ENCODE data around the gene SMC1B.

DNA sequence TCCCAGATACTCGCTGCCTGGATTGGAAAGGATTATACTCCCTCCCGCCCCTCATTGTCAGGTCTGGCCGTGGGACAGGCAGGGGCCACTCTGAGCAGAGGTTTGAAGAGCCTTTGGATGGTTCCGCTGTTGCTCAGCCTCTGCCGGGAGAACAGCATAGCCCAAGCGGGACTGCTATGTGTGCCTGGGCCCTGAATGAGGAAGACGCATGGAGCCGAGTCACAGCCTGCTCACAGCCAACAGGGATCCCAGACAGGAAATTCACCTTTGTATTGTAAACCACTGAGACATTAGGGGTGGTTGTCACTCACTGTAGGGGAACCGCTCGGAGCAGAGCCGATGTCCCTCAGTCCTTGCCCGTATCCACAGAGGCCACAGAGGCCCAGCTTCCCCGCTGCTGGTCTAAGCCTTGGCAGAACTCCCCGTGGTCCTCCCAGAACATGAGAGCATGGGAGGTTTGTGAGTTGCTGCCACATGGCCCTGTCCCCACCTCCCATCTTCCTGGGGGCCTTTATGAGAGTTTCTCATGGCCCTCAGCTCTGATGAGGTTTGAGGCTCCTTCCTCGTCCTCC lies 114.4 kb downstream of the SMC1B start:
- no peak for TF ChIP-seq SIN3A (IDR thresholded peaks at IDR 0.05; ENCODE audit: borderline replicate concordance, insufficient read depth, low read length)
- TF ChIP-seq, protein P1, sequence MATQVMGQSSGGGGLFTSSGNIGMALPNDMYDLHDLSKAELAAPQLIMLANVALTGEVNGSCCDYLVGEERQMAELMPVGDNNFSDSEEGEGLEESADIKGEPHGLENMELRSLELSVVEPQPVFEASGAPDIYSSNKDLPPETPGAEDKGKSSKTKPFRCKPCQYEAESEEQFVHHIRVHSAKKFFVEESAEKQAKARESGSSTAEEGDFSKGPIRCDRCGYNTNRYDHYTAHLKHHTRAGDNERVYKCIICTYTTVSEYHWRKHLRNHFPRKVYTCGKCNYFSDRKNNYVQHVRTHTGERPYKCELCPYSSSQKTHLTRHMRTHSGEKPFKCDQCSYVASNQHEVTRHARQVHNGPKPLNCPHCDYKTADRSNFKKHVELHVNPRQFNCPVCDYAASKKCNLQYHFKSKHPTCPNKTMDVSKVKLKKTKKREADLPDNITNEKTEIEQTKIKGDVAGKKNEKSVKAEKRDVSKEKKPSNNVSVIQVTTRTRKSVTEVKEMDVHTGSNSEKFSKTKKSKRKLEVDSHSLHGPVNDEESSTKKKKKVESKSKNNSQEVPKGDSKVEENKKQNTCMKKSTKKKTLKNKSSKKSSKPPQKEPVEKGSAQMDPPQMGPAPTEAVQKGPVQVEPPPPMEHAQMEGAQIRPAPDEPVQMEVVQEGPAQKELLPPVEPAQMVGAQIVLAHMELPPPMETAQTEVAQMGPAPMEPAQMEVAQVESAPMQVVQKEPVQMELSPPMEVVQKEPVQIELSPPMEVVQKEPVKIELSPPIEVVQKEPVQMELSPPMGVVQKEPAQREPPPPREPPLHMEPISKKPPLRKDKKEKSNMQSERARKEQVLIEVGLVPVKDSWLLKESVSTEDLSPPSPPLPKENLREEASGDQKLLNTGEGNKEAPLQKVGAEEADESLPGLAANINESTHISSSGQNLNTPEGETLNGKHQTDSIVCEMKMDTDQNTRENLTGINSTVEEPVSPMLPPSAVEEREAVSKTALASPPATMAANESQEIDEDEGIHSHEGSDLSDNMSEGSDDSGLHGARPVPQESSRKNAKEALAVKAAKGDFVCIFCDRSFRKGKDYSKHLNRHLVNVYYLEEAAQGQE (IDR thresholded peaks at IDR 0.05; ENCODE audit: insufficient read depth in 1 of 2, low read depth in 2 of 2, low read length in 2 of 2): no peak
- TF ChIP-seq POLR2AphosphoS5 (IDR thresholded peaks at IDR 0.05; ENCODE audit: low read depth, low read length): no peak
- TF ChIP-seq TAF1 (IDR thresholded peaks at IDR 0.05; ENCODE audit: borderline replicate concordance, insufficient read depth, low read length): no peak
- TF ChIP-seq FOXP2 (optimal IDR thresholded peaks at IDR 0.05; ENCODE audit: borderline replicate concordance, extremely low read depth, extremely low read length, insufficient read depth): no peak

Measured in PFSK-1 (cell line).